NCI-H526 (cell line): ENCODE measurements around the gene SLC46A3.
"Not testable (repeated sequence)": the region's sequence is repeated elsewhere in the genome, so short reads cannot be mapped to it uniquely, and the experiment has no call there.

ENCODE experiments used
- DNase-seq, 2 experiments: peaks; one replicate each; lab custom pipeline; 2025; lab: John Stamatoyannopoulos, UW

The SLC46A3 gene

DNA sequence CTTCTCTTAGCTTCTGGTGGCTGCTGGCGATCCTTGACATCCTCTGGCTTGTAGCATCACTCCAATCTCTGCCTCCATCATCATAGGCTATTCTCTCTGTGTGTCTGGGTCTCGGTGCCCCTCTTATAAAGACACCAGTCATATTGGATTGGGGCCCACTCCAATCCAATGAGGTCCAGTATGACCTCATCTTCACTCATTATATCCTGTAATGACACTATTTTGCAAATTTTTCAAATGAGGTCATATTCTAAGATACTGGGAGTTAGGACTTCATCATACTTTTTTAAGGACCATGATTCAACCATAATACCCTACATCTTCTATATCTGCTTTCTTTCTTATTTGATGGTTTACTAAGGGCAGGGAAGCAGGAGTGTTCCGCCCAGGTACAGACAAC, 12.0 kb upstream of the SLC46A3 start:
- DNase-seq, result no peak

DNA sequence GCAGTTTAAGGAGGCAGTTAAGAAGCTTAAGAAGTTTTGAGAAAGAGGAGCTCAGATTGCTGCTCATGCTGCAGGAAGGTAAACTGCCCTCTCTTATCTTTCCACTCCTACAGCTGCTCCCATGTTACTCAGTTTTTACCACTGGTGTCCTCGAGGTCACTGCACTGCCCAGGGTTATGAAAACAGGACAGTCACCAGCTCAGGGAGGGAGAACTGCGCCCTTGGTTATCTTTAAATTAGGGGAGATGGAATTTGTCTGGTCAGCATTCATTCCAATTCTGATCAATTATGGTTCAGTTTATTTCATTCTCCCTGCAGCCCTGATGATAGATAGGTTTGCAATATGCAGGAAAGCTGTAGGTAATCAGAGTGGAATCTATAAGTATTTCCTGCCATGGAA, 10.8 kb upstream of the SLC46A3 start:
- DNase-seq, result no peak

DNA sequence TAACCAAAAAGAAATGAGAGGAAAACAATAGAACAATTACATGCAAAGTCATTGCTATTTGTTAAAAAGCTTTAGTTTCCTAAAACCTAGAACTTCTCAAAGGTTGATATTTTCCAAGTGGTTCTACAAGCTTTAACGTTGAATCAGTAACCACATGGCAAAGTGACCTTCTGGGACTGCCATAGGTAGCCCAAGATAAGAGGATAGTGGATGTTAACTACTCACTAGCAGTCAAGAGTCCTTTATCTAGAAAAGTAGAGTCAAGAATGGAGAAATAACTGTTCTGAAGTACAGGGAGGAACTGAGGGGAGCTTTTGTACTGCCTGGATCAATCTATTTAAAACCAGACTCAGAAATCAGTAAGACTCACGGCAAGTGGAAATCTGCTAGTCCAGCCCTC, 9.9 kb upstream of the SLC46A3 start:
- DNase-seq, result no peak

DNA sequence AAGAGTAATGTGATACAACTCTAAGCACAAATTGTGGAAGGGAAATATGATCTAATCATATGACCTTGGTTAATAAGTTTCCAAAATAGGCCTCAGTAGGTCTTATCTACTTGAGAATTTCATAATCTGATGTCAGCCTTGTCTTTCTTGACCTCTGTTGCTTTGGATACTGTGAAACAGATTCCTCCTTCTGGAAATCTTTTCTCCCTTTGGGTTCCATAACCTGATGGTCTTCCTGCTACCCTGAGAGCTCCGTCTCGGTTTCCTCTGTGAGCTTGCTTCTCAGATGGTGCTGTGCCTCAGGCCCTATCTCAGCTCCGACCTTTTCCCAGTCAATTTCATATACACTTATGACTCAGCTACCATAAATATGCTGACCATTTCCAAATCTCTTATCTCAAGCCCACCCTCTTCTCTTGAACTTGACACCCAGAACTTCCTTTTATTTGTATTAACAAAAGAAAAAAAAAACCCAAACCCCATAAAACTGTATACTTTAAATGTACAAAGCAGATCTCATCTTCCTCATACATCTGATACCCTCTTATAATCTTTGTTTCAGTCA, 6.4 kb upstream of the SLC46A3 start:
- no peak for DNase-seq

DNA sequence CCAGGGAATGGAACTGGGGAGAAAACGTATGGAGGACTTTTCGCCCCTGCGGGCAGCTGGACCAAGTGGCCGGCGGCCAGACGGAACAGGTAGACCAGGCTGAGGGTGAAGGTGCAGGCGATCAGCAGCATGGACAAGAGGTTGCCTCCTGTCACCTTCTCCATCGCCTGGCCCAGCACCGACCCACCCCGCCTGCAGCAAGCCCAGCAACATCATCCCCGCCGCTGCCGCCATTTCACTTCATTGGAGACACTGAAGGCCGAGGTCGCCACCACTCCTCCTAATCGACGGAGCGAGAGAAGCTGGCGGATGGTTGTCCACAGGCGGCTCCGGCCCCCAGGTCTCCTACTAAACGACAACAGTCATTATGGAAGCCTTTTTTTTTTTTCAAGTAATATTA, 5.0 kb upstream of the SLC46A3 start:
- no peak for DNase-seq

DNA sequence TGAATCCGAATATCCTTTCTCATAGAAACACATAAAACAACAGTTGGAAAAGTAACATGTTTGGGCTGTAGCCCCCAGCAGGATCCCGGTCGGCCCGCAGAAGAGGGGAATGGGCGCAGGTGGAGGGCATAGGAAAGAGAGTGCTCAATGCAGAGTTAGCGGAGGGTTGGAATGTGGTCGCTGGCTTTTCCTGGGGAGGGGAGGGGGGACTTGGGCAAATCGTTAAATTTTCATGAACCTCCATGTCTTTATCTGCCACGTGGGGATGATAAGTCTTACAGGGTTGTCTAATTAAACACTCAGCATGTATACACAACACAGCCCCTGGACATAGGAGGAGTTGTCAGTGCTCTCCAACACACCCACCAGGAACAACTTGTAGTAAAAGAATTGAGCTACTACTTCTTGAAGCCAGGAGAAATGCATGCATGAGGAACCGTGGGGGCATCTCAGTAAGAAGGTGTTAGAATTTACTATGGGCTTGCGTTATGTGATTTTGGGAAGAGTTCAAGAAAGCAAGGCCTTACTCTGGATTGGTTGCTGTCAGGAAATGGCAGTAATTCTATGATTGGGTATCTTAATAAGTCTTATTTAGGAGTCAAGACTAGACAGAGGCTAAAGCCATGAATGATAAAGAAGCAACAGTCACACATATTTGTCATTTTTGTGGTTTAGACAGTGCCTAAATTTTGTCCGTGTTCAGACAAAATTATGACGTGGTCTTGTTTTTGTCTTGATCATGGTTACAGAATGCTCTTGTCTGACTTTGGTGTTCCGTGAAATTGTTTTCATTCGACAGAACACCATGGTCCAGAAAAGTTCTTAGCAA, 671 bp upstream of the SLC46A3 start:
- DNase-seq, result no peak

DNA sequence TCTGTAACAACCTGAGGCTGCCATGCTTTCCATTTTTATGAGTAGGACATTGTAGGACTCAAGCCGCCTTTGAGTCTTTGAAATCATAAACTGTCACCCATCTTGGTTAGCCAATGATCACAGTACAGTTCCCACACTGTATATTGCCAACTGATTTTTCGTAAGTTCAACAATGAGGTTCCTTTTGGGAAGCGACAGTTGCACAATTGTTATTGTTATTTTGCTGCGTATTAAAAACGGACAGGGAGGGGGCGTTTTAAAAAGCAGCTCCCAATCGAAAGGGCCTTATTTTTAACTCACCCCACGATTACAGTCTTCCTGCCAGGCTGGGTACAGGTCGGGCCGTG, 601 bp downstream of the SLC46A3 start:
- peak in 1 of 2 experiments; percentile 62 for DNase-seq

DNA sequence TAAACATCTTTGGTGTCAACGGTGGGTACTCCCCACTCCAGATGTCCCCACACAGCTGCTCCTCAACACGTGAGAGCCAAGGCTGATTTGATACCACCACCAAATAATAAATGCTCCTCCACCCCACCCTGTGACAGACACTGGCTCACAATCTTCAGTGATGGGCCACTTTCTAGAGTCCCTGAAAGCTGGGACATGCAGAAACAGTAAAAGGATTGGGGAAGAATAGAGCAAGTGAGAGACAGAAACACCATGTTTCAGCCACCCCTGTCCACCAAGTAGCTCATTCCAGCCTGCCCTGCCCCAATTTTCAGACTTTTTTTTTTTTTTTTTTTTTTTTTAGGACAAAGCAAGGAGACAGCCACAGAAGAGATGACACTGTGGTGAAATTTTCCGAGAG, 1.6 kb downstream of the SLC46A3 start:
- DNase-seq, result no peak

DNA sequence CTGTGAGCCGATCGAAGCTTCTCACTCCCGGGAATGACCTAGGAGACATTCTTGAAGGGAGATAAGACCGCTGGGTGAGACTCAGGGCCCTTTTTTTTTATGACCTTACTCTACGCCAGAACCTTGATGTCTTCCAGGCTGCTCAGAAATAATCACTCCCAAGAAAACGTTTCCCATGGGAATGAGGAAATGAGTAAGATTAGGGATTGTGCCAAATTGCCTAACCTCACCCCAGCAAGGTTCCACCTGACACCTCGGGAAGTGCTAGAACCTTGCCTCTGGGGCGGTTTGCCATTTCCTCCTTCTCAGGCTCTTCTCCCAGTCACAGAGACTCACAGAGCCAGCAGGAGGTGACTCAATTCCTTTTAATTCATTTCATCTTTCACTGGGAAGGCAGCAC, 2.3 kb downstream of the SLC46A3 start:
- no peak for DNase-seq

DNA sequence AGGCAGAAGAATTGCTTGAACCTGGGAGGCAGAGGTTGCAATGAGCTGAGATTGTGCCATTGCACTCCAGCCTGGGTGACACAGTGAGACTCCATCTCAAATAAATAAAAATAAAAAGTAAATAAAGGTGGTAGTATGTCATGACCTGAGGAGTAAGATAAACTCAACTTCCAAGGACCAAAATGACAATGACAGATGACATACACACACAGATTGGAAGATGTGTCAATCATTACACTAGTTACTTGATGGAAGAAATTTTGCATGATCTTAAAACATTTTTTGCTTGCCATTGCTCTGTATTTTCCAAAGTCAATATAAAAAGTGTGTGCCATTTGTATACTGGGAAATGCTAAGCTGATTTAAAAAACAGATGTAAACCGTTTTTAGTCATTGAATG, 4.1 kb downstream of the SLC46A3 start:
- DNase-seq, result no peak

DNA sequence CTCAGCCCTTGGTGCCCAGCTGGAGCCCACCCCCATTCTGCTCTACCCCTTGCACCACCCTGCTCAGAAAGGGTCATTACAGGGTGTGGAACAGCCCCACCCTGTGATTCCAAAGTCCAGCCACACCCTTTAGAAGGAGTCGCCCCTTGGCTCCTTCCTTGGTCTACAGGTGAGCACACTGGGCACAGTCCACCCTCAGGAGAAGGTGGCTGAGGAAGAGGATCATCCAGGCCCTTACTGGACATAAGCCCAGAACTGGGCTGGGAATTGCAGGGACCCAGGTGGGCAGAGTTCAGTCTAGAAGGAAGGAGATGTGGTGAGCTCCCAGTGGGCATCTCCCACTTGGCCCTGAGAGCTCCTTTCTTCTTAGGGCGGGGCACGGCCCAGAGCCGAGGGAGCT, 8.6 kb downstream of the SLC46A3 start:
- DNase-seq, result no peak

DNA sequence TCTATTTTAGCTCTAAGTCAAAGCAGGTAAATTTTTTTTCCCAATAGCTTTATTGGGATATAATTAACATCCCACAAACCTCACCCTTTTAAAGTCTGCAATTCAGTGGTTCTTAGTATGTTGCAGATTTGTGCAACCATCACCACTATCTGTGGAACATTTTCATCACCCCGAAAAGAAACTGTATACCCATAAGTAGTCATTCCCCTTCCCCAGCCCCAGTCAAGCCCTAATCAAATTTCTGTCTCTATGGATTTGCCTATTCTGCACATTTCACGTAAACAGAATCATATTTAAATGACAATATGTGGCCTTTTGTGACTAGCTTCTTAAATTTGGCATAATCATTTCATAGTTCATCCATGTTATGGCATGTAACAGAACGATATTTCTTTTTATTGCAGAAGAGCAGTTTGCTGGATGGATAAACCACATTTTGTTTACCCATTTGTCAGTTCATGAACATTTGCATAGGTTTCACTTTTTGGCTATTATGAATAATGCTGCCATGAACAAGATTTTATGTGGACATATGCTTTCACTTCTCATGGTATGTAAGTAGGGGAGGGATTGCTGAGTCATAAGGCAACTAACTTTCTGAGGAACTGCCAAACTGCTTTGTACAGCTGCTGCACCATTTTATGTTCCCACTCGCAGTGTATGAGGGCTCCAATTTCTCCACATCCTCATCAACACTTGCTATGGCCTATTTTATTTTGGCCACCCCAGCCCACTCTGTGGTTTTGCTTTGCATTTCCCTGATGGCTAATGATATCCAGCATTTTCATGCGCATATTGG, 10.9 kb downstream of the SLC46A3 start:
- DNase-seq, result peak; percentile 96 to 97

DNA sequence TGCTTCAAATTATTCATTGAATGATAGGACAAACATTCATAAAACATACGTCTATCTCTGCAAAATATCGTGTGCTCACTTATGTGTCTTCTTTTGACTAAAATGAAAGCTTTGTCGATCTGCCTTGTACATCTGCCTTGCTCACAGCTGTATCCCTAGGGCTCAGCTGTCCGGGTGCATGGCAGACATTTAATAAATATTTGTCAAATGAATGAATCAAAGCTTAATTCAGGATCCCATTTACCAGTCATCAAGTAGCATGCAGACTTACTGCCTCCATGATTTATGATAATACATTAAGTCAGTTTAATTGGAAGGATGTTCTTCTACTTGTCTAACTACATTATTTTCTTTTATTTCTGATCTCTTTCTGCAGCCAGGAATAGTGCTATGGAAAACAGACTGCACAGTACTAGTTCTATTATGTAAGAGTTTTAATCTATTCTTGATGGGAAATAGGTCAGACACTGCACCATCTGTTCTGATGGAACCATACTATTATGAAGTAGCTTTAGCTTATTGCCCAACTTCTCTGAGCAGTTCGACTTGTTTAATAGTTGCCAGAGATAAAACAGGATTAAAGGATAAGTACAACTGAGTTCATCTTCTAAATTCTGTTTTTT, 13.2 kb downstream of the SLC46A3 start:
- no peak for DNase-seq

DNA sequence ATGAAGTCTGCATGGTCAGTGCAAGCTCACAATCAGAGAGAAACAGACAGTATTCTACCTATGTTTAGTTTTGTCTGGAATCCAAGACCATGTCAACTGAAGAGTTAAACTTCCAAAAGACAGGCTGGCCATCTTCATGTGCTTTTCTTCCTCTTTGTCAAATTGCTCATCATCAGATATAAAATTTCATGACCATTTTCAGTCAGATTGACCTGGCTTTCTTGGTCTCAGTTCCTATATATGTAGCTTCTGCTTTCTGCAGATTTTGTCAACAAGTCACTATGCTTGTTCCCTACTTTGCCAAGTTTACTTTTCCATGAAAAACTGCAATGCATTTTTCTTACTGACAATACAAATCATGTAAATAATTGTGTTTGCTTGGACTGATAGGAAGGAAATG, 13.9 kb downstream of the SLC46A3 start:
- DNase-seq, result no peak

DNA sequence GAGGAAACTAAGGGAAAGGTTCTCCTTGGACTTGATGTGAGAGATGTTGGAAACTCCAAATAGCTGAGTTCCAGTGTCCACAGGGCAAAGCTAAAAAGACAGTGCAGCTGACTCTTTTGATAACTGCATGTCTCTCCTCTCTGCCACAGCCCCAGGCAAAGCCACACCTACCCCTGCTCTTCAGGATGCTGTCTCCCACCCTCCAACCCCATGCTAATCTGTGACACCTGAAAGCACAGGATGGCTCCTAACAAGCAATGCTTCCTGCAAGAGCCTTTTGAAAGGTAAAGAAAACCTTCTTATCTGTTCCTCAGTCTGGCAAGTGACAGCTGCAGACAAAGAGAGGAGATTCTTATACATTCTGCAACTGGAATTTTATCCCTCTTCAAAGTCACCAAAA, 14.5 kb downstream of the SLC46A3 start:
- peak in 1 of 2 experiments; percentile 24 for DNase-seq

DNA sequence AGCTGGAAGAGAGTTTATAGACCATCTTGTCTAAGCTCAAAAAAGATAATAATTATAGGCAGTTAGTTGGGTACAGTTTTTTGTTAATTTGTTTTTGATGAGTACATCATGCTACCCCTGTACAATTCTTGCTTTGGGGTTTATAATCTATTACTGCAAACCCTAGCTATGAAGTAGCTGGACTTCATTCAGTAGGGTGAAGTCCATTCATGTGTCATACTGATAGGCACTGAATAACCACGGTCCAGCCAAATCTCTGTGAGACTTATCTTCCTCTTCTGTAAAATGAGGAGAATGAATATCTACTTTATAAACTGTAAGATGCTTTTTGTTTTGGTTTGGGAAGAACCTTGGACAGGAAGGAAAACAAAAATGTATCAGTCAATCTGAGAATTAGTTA, 19.5 kb downstream of the SLC46A3 start:
- no peak for DNase-seq

DNA sequence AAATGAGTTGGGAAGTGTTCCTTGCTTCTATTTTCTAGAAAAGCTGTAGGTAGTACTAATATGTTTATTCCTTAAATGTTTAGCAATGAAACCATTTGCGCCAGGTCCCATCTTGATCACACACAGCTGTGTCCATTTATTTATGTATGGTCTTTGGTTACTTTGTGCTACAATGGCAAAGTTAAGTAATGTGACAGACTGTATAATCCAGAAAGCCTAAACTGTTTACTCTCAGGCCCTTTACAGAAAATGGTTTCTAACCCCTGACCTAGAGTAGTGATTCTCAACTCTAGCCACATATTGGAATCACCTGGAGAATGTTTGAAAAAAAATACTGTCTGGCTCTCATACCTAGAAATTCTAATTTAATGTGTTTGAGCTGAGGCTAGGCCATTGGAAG, 21.3 kb downstream of the SLC46A3 start:
- DNase-seq, result no peak

DNA sequence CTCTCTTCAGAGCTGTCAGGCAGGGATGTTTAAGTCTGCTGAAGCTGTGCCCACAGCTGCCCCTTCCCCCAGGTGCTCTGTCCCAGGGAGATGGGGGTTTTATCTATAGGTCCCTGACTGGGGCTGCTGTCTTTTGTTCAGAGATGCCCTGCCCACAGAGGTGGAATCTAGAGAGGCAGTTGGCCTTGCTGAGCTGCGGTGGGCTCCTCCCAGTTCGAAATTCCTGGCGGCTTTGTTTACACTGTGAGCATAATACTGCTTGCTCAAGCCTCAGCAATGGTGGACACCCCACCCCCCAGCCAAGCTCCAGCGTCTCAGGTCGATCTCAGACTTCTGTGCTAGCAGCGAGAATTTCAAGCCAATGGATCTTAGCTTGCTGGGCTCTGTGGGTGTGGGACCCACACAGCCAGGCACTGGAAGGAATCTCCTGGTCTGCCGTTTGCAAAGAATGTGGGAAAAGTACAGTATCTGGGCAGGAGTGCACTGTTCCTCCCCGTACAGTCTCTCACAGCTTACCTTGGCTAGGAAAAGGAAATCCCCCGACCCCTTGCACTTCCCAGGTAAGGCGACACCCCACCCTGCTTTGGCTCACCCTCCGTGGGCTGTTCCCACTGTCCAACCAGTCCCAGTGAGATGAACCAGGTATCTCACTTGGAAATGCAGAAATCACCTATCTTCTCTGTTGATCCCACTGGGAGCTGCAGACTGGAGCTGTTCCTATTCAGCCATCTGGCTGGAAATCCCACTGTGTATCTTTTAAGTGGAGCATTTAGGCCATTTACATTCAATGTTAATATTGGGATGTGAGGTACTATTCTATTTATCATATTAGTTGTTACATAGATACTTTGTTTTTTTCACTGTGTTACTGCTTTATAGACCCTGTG, 24.9 kb downstream of the SLC46A3 start:
- DNase-seq, result peak; percentile 85 to 87

DNA sequence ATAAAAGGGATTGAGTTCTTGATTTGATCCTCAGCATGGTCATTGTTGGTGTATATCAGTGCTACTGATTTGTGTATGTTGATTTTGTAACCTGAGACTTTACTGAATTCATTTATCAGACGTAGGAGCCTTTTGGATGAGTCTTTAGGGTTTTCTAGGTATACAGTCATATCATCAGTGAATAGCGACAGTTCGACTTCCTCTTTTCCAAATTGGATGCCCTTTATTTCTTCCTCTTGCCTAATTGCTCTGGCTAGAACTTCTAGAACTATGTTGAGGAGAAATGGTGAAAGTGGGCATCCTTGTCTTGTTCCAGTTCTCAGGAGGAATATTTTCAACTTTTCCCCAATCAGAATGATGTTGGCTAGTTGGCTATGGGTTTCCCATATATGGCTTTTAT, 32.9 kb downstream of the SLC46A3 start:
- peak in 1 of 2 experiments; percentile 24 for DNase-seq

DNA sequence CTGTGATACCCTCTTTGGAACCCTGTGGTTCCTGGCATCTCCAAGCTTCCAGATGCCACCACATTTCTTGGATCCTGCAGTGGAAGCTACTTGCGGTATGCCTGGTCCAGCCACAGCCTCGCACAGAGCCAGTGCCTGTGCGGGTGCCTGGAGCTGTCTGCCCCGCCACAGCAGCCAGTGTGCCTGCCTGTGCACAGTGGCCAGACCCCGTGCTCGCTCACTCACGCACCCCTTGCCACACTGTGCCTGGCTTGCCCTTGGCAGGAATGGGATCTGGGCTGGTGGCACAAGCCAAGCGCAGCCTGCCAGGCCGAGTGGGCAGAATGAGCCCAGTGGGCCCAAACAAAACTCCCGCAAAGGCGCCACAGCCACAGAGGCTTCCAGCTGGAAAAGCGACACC, 33.7 kb downstream of the SLC46A3 start:
- DNase-seq, result no peak

DNA sequence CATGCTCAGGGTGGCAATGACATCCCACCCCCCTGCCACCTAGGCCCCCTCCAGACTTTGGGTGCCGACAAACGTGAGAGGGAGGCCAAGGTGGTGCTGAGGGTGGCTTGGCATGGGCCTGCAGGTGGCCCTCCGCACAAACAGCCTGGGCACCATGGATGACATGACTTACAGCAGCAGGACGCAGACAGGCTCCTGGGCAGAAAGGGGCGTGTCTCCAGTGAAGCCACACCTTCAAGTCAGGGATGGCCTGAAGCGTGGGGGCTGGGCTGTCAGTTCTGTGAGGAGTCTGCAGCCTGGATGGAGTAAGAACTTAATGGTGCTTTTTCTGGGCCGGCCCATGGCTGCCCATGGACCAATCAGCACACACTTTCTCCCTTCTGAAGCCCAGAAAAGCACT, 34.5 kb downstream of the SLC46A3 start:
- DNase-seq, result peak; percentile 19 to 45

DNA sequence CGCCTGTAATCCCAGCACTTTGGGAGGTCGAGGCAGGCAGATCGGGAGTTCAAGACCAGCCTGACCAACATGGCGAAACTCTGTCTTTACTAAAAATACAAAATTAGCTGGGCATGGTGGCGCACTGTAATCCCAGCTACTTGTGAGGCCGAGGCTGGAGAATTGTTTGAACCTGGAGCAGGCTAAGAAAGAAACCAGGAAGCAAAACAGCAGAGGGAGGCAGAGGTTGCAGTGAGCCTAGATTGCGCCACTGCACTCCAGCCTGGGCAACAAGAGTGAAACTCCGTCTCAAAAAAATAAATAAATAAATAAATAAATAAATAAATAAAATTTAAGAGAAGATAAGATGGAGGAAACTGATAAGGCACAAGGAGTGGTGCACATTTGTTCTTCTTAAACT, 35.6 kb downstream of the SLC46A3 start:
- not testable (repeated sequence) for DNase-seq
